ENCODE results near the gene CEP44. TPM values are rescaled to one million over a fixed set of nuclear protein-coding genes. Genes with fewer than 3 reads are reported as not detected.

The CEP44 gene
- total and polyA plus RNA-seq, 10 of the 15 experiments (the other 5 are each of a cell fraction or from before 2014, with no cell fraction given) = 7.6 to 19.8 (median 14.2) TPM

DNA sequence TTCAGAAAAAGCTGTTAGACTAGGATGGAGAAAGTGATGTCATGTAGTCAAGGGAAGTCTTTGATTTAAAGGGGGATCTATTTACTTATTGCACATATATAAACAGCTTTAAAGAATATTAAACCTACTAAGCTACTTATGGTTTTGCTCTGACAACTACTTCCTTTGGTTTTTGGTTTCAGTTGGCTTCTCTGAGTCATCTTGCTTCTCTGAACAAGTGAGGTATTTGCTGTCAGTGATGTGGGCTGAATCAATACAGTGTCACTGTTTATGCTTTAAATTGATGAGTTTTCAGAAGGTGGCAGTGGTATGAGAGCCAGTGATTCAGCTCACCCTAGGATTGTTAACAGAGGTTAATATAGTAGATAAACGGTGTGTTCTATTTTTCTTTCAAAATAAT lies 75.1 kb downstream of the CEP44 start (continued):
- TF ChIP-seq CEBPZ (IDR thresholded peaks at IDR 0.05; ENCODE audit: low read depth, low read length) (no peak), BHLHE40 (IDR thresholded peaks at IDR 0.05; ENCODE audit: borderline replicate concordance in 1 of 2, low read depth in 2 of 2, low read length in 1 of 2) (no peak), NRF1 (conservative IDR thresholded peaks at IDR 0.05; ENCODE audit: low read depth, low read length) (no peak), SIX5 (IDR thresholded peaks at IDR 0.05; ENCODE audit: low read depth, low read length, severe bottlenecking) (no peak), SUPT20H (IDR thresholded peaks at IDR 0.05; ENCODE audit: borderline replicate concordance, control insufficient read depth, low read depth, low read length) (no peak), PML (IDR thresholded peaks at IDR 0.05; ENCODE audit: low read length) (0 out of 2 replicates have a peak, but pooled peaks have one; percentile 34), FOS (IDR thresholded peaks at IDR 0.05; ENCODE audit: borderline replicate concordance, extremely low read depth, insufficient read length) (no peak), RUNX3 (IDR thresholded peaks at IDR 0.05; ENCODE audit: low read length) (peak; percentile 97), RFX5 (IDR thresholded peaks at IDR 0.05; ENCODE audit: low read depth, low read length) (no peak), SMAD1 (IDR thresholded peaks at IDR 0.05; ENCODE audit: low read depth, partially characterized antibody) (no peak), ZBED1 (IDR thresholded peaks at IDR 0.05; ENCODE audit: borderline replicate concordance) (peak; percentile 60; the same call in 1 of the 2 replicates), ATF7 (IDR thresholded peaks at IDR 0.05; ENCODE audit: low read depth) (peak; percentile 84), NFYA (IDR thresholded peaks at IDR 0.05; ENCODE audit: borderline replicate concordance, low read depth, low read length) (no peak), NBN (IDR thresholded peaks at IDR 0.05) (no peak), SP1 (IDR thresholded peaks at IDR 0.05; ENCODE audit: low read depth, low read length) (no peak), EP300 (IDR thresholded peaks at IDR 0.05; ENCODE audit: borderline replicate concordance in 1 of 2, control insufficient read depth in 1 of 2, low read depth in 2 of 2, low read length in 2 of 2) (peak; percentile 53 to 70; a peak in 3 of 4 replicates), SRF (IDR thresholded peaks at IDR 0.05; ENCODE audit: low read depth in 2 of 2, low read length in 2 of 2) (no peak), SMAD5 (IDR thresholded peaks at IDR 0.05; ENCODE audit: low read depth) (no peak), JUND (IDR thresholded peaks at IDR 0.05; ENCODE audit: low read depth, low read length) (no peak), POLR2AphosphoS2 (IDR thresholded peaks at IDR 0.05; ENCODE audit: low read depth, low read length) (no peak), ZBTB11 (CRISPR knock-in tag; IDR thresholded peaks at IDR 0.05) (no peak), MTA2 (IDR thresholded peaks at IDR 0.05; ENCODE audit: low read depth) (peak; percentile 56), NR2C1 (IDR thresholded peaks at IDR 0.05) (no peak), TAF1 (IDR thresholded peaks at IDR 0.05; ENCODE audit: borderline replicate concordance, low read depth, low read length) (no peak)
- TF ChIP-seq, protein P1, sequence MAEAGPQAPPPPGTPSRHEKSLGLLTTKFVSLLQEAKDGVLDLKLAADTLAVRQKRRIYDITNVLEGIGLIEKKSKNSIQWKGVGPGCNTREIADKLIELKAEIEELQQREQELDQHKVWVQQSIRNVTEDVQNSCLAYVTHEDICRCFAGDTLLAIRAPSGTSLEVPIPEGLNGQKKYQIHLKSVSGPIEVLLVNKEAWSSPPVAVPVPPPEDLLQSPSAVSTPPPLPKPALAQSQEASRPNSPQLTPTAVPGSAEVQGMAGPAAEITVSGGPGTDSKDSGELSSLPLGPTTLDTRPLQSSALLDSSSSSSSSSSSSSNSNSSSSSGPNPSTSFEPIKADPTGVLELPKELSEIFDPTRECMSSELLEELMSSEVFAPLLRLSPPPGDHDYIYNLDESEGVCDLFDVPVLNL (IDR thresholded peaks at IDR 0.05; ENCODE audit: low read depth, low read length) = no peak
